Measurements from ENCODE around the gene LMBR1. TPM values are rescaled to one million over a fixed set of nuclear protein-coding genes. Genes with fewer than 3 reads are reported as not detected.

Gene LMBR1
- polyA plus RNA-seq, 3 donors: 14.8 to 24.4 (median 21.2) TPM

DNA sequence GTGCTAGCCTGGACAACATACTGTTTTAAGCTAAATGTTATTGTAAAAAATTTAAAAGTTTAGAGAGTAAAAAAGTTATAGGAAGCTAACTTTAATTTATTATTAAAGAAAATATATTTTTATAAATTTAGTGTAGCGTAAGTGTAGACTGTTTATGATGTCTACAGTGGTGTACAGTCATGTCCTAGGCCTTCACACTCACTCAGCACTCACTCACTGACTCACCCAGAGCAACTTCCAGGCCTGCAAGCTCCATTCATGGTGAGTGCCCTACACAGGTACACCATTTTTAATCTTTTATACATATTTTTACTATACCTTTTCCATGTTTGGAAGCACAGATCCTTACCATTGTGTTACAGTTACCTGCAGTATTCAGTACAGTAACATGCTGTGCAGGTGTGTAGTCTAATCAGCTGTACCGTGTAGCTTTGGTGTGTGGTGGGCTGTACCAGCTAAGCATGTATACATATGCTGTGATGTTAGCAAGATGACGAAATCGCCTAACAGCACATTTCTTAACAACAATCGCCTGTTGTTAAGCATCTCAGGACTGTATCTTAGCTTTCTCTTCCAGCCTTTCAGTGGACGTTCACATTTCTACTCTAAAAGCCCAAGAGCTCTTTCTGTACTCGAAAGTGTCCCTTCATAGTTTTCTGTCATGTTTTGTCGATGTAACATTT lies 240.0 kb downstream of the LMBR1 start:
- H3K4me2 ChIP-seq (replicated peaks; ENCODE audit: extremely low read depth, low read length, poor library complexity, severe bottlenecking): no peak overlapping the region
- no peaks in the 10 kb centered on the region for H3K79me2 ChIP-seq (ENCODE audit: insufficient read depth, low read length)
- TF ChIP-seq, protein P1, sequence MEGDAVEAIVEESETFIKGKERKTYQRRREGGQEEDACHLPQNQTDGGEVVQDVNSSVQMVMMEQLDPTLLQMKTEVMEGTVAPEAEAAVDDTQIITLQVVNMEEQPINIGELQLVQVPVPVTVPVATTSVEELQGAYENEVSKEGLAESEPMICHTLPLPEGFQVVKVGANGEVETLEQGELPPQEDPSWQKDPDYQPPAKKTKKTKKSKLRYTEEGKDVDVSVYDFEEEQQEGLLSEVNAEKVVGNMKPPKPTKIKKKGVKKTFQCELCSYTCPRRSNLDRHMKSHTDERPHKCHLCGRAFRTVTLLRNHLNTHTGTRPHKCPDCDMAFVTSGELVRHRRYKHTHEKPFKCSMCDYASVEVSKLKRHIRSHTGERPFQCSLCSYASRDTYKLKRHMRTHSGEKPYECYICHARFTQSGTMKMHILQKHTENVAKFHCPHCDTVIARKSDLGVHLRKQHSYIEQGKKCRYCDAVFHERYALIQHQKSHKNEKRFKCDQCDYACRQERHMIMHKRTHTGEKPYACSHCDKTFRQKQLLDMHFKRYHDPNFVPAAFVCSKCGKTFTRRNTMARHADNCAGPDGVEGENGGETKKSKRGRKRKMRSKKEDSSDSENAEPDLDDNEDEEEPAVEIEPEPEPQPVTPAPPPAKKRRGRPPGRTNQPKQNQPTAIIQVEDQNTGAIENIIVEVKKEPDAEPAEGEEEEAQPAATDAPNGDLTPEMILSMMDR (IDR thresholded peaks at IDR 0.05): no peak
- Mint-ChIP-seq H3K4me3 (no peak overlapping the region), H3K27me3 (ENCODE audit: low read depth in 3 of 3) (peaks cover 5 to 27% (median 10%) of the 10 kb centered on the region in 3 donors), H3K4me1 (no peaks in the 10 kb centered on the region), H3K27ac (no peak overlapping the region), H3K9me3 (no peaks in the 10 kb centered on the region), H3K36me3 (no peaks in the 10 kb centered on the region)
- peaks cover 0 to 3% of the 10 kb centered on the region in 2 donors for H3K27me3 ChIP-seq (ENCODE audit: control insufficient read depth in 2 of 2, insufficient read depth in 2 of 2, low read length in 2 of 2)
- no peaks in the 10 kb centered on the region for H3K9me3 ChIP-seq (replicated peaks in 1 of 2; ENCODE audit: control insufficient read depth in 1 of 2, insufficient read depth in 1 of 2, low read length in 2 of 2)
- H3K4me3 ChIP-seq (replicated peaks in 1 of 3; ENCODE audit: low read depth in 2 of 3, low read length in 3 of 3): no peak overlapping the region
- H3K9ac ChIP-seq (ENCODE audit: insufficient read depth, low read length, poor library complexity, severe bottlenecking): no peak overlapping the region
- intact Hi-C loops (cut with micrococcal nuclease): no loop called here
- no peaks in the 10 kb centered on the region for H4K20me1 ChIP-seq (ENCODE audit: insufficient read depth, low read length)
- no peaks in the 10 kb centered on the region for H3K36me3 ChIP-seq (replicated peaks in 1 of 2; ENCODE audit: control insufficient read depth in 1 of 2, insufficient read depth in 2 of 2, low read length in 2 of 2)
- H2AFZ ChIP-seq (ENCODE audit: insufficient read depth, low read depth, low read length, poor library complexity, severe bottlenecking): no peak overlapping the region
- WGBS (ENCODE audit: insufficient coverage): 87% methylated on average over 3 of the region's 8 CpGs
- no peak overlapping the region for H3K27ac ChIP-seq (ENCODE audit: low read depth in 1 of 2, low read length in 2 of 2)
- H3K4me1 ChIP-seq (ENCODE audit: control insufficient read depth in 1 of 2, insufficient read depth in 2 of 2, low read length in 2 of 2): no peaks in the 10 kb centered on the region
- no peak for DNase-seq

DNA sequence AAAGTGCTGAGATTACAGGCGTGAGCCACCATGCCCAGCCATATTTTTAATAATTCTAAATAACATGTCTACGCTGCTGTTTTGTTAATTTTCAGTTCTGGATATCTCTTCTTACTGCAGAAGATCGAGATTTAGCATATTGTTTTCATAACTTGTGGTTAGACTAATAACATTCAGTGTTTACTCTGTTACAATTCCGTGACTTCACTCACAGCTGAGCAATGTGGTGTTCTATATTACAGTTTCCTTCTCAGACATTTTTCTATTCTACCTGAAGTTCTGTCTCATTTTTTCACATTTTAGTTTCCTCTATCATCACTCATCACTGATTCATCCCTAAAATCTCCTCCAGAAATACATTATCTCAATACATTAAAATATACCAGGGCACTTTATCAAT lies 241.5 kb downstream of the LMBR1 start:
- Histone ChIP-seq H3K9ac (ENCODE audit: insufficient read depth, low read length, poor library complexity, severe bottlenecking) (no peak overlapping the region), H3K9me3 (replicated peaks in 1 of 2; ENCODE audit: control insufficient read depth in 1 of 2, insufficient read depth in 1 of 2, low read length in 2 of 2) (no peaks in the 10 kb centered on the region), H3K27me3 (ENCODE audit: control insufficient read depth in 2 of 2, insufficient read depth in 2 of 2, low read length in 2 of 2) (peaks cover 0 to 3% of the 10 kb centered on the region in 2 donors), H3K4me2 (replicated peaks; ENCODE audit: extremely low read depth, low read length, poor library complexity, severe bottlenecking) (no peak overlapping the region), H3K79me2 (ENCODE audit: insufficient read depth, low read length) (no peaks in the 10 kb centered on the region), H3K36me3 (replicated peaks in 1 of 2; ENCODE audit: control insufficient read depth in 1 of 2, insufficient read depth in 2 of 2, low read length in 2 of 2) (no peaks in the 10 kb centered on the region), H3K4me1 (ENCODE audit: control insufficient read depth in 1 of 2, insufficient read depth in 2 of 2, low read length in 2 of 2) (no peaks in the 10 kb centered on the region), H3K4me3 (replicated peaks in 1 of 3; ENCODE audit: low read depth in 2 of 3, low read length in 3 of 3) (no peak overlapping the region), H3K27ac (ENCODE audit: low read depth in 1 of 2, low read length in 2 of 2) (no peak overlapping the region), H4K20me1 (ENCODE audit: insufficient read depth, low read length) (no peaks in the 10 kb centered on the region), H2AFZ (ENCODE audit: insufficient read depth, low read depth, low read length, poor library complexity, severe bottlenecking) (no peak overlapping the region)
- no peak for DNase-seq
- H3K4me3 Mint-ChIP-seq: no peak overlapping the region
- H3K9me3 Mint-ChIP-seq: no peaks in the 10 kb centered on the region
- no peak overlapping the region for H3K27ac Mint-ChIP-seq
- H3K4me1 Mint-ChIP-seq: no peaks in the 10 kb centered on the region
- H3K36me3 Mint-ChIP-seq: no peaks in the 10 kb centered on the region
- TF ChIP-seq, protein P1 (IDR thresholded peaks at IDR 0.05): no peak
- intact Hi-C loops (cut with micrococcal nuclease): no loop called here
- H3K27me3 Mint-ChIP-seq (ENCODE audit: low read depth in 3 of 3): peaks cover 4 to 25% (median 8%) of the 10 kb centered on the region in 3 donors
- WGBS (ENCODE audit: insufficient coverage): 100% methylated on average over 1 of the region's 4 CpGs

All from CD14-positive monocyte (primary cell).